NCI-H1436 (cell line): ENCODE data around the gene GNE.
"Not testable (repeated sequence)": the region's sequence is repeated elsewhere in the genome, so short reads cannot be mapped to it uniquely, and the experiment has no call there.

ENCODE experiments used
- DNase-seq: peaks from one replicate; lab custom pipeline; 2025; lab: John Stamatoyannopoulos, UW

The GNE gene, protein sequence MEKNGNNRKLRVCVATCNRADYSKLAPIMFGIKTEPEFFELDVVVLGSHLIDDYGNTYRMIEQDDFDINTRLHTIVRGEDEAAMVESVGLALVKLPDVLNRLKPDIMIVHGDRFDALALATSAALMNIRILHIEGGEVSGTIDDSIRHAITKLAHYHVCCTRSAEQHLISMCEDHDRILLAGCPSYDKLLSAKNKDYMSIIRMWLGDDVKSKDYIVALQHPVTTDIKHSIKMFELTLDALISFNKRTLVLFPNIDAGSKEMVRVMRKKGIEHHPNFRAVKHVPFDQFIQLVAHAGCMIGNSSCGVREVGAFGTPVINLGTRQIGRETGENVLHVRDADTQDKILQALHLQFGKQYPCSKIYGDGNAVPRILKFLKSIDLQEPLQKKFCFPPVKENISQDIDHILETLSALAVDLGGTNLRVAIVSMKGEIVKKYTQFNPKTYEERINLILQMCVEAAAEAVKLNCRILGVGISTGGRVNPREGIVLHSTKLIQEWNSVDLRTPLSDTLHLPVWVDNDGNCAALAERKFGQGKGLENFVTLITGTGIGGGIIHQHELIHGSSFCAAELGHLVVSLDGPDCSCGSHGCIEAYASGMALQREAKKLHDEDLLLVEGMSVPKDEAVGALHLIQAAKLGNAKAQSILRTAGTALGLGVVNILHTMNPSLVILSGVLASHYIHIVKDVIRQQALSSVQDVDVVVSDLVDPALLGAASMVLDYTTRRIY

DNA sequence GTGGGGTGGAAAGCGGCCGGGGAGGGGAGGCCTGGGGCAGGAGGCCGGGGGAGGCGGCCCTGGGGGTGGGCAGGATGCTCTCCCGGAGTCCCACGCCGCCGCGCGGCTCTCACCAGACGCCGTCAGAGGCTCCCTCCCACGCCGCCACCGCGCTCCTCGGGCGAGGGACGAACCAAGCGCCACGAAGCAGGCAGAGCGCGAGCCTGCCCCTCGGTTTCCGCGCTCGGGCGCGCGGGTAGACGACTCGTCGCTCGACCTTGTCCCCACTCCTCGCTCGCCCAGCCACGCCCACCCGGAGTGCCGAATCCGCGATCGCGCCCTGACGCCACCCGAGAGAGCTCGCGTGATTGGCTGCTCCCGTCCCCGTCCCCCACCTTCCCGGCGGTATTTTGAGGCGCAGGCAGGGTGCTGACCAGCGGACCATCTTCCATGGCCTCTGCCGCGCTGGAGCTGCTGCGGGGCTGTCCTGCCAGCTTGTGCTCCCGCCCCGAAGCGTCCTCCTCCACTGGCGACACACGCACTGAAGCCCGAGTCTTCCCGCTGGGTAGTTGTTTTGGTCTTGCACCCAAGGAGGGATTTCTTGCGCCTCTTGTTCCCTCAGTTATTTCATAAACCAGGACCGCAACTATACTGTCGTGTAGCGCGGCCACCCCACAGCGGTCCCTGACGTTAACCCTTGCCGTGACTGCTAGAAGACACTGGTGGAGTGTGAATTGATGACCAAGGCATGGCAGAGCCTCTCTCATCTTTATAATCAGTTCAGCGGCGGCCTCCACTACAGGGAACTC, at the start of gene GNE:
TSS of gene GNE (minus strand) at position 241 of the 788 bp plus-strand sequence. CDS start 9,093 bp downstream, outside the sequence.
- peak; percentile 94 for DNase-seq

DNA sequence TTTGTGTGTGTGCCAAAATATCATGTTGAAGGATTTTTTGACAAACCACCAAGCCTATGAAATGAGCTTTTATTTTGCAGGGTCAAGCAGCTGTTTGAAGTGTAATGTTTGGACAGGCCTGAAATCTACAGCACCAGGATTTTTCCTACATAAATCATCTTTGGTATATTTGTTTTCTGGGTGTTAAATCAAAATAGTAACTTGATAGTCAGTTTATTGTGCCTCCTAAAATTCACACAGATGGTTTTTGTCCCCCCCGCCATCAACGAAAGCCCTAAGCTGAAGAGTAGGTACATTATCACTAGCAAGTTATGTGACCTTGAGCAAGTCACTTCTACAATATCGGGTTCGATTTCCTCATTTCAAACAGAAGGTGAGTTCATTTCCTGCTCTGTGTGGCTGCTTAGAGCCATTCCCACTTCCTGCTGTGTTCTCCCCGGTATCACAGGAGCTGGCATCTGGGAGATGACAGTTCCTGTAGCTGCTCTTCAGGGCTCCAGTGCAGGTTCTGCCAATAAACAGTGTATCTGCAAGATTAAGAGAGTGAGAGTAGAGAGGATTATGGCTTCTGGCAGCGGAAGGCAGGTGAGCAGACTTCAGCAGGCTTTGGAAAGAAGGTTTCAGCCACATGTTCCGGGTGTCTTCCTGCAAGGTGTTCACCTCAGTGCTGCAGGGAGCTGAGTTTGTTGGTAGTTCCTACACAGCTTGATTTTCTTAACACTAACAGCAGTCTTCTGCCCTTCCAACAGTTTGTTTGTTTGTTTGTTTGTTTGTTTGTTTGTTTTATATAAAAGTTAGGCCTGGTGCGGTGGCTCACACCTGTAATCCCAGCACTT, 48.4 kb upstream of the GNE start:
- no peak for DNase-seq

DNA sequence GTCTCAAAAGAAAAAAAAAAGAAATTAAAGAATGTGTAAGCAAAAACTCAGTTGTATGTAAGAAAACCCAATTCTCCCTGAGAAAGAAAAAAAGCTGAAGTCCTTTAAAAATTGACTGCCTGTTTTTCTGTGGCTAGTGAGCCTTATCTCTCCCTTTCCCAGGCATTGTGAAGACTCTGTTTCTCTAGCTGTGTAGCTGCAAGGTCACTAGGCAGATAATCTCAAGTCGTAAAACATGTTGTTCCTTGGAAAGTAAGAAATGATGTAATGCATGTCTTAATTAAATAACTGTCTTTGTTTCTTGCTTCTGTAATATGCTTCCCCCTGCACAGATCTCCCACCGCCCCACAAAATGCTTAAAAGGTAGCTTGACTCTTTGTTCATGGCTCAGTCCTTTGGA, 46.1 kb upstream of the GNE start:
- not testable (repeated sequence) for DNase-seq

DNA sequence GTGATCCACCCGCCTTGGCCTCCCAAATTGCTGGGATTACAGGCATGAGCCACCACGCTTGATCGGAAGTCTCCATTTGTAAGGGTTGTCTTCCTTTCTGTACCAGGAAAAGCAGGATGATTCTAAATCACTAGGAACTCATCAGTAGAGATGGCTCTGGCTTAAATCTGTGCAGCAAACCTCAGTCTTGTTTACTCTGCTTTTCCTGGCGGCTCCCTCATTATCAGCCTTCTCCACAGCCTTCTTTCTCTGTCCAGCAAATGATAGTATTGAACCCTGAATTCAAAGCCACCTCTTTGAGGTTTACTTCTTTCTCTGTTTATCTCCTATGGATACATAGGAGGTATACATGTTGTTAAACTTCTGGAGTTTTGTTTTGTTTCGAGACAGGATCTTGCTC, 43.0 kb upstream of the GNE start:
- DNase-seq: no peak

- no peak for DNase-seq
These were observed 40.3 kb upstream of the GNE start for GRCh38 chr9:36298566-36298965.

- DNase-seq: no peak
These were observed 39.5 kb upstream of the GNE start for GRCh38 chr9:36297798-36298197.

- not testable (repeated sequence) for DNase-seq
These were observed 36.7 kb upstream of the GNE start for GRCh38 chr9:36294996-36295395.

DNA sequence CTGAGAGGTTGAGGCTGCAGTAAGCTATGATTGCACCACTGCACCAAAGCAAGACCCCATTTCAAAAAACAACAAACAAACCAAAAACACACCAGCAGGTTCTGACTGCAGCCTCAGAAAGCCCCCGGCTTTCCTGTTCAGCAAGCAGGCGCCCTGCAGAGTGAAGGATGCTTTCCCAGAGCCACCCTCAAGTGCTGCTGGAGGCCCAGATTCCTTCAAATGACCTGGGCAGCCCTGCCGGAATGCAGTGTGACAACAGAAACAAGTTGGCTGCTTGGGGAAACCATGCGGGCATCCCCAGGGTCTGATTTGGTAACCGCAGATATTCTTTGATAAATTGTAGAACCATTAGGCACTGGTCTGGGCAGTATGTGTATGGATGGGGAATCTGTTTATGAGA, 35.7 kb upstream of the GNE start:
- no peak for DNase-seq

GRCh38 chr9:36293171-36293570, 34.9 kb upstream of the GNE start:
- no peak for DNase-seq

DNA sequence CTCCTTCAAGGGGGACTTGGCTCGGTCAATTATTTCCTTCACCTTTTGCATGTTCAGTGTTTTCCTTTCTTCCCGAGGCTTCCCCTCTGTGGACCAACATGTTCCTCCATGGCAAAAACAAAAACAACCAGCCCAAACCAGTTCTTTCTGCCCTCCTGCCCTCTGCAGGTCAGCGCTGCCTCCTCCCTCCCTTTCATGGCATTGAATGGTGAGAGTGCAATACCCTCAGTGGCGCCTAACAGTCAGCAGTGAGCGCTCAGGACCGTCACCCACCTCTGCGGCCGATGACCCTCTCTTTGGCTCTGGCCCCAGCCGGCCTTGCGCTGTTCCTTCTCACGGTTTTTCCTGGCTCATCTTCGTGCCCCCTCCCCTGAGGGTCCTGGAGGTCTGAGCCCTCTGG, 34.4 kb upstream of the GNE start:
- DNase-seq: no peak

DNA sequence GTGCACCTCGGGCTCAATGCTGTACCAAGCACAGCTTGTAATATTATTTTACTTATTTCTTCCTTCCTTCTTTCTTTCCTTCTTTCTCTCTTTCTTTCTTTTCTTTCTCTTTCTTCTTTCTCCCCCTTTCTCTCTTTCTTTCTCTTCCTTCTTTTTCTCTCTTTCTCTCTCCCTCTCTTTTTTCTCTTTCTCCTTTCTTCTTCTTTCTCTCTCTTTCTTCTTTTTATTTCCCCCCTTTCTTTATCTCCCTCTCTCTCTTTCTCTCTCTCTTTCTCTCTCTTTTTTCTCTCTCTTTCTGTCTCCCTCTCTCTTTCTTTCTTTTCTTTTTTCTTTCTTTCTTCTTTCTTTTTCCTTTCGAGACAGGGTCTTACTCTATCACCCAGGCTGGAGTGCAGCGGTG, 32.7 kb upstream of the GNE start:
- no peak for DNase-seq

DNA sequence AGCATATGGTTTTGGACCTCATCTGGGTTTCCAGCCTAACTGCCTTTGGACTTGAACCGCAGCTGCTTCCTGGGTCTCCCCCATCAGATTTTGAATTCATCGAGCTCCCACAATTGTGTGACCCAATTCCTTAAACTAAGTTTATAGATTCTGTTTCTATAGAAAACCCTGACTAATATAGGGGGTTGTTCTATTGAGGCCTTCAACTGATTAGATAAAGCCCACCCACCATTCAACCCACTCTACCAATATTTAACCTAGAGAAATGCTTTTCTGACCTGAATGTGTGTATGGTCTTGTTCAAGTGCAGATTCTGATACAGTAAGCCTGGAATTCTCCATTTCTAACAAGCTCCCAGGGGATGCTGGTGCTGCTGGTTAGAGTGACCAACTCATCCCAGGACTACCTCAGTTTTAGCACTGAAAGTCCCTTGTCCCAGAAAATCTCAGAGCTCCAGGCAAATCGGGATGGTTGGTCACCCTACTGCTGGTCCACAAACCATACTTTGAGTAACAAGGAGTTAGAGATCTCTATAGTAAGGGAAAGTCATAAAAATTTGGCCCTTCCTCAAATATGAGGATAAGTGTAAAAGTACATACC, 31.7 kb upstream of the GNE start:
- no peak for DNase-seq

DNA sequence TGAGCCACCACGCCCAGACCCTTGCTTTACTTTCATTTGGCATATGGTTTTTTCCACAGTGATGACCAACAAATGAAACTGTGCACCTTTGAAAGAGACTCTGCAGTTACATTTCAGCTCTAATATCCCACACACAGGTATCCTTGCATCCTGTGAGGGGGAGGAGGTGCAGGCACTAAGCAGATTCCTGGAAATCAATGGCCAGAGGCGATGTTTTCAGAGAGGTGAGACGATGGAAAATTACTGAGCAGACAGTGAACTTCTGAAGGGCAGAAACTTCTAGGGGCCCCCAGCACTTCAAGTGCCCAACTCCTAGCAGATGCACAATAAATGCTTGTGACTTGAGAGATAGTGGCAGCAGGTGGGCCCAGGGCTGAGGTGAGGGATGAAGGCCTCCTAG, 29.8 kb upstream of the GNE start:
- DNase-seq: no peak

DNA sequence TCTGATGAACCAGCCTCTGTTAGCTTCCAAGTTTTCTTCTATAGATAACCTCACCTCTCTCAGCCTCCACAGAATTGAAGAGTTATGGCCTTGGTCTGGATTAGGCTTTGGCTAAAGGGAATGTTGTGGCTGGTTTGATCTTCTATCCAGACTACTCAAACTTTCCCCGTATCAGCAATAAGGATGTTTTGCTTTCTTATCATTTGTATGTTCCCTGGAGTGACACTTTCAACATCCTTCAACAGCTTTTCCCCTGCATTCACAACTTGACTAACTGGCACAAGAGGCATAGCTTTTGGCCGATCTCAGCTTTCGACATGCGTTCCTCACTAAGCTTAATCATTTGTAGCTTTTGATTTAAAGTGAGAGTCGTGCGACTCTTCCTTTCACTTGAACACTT, 28.1 kb upstream of the GNE start:
- DNase-seq: no peak

DNA sequence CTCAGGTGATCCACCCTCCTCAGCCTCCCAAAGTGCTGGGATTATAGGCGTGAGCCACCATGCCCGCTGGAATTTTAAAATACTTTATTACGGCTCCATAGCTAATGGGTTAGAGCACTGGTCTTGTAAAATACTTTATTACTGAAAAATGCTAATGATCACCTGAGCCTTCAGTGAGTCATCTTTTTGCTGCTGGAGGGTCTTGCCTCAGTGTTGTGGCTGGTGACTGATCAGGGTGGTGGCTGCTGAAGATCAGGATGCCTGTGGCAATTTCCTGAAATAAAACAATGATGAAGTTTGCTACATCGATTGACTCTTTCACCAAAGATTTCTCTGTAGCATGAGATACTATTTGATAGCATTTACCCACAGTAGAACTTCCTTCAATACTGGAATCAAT, 26.0 kb upstream of the GNE start:
- DNase-seq: no peak

GRCh38 chr9:36282275-36282674, 24.0 kb upstream of the GNE start:
- no peak for DNase-seq

DNA sequence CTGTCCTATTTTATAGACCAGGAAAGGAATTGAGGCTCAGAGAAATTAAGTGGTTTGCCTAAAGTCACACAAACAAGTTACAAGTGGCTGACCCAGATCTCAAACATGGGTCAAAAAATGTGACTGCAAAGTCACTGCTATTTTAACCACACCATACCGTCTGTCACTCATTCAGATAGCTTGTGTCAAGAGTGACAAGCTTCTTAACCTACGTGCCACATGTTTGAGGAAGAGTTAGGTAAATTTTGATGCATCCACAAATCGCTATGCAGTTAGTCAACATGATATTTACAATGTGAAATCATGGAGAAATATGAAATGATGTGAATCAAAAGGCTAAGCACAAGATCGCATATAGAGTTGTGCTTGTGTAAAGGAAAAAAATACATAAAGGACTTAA, 22.7 kb upstream of the GNE start:
- no peak for DNase-seq

DNA sequence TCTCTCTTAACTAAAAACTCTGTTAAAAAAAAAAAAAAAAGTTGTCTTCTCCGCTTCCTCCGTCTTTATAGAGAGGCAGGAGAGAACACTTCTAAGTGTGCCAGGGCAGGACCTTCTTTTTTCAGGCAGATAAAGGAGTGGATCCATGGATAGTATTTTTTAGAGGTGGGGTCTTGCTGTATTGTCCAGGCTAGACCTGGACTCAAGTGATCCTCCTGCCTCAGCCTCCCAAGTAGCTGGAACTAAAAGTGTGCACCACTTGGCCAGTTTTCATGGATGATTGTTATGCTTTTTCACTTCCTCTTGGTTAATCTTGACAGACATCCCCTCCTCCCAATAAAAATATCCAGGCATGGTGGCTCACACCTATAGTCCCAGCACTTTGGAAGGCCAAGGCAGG, 20.0 kb upstream of the GNE start:
- DNase-seq: no peak

DNA sequence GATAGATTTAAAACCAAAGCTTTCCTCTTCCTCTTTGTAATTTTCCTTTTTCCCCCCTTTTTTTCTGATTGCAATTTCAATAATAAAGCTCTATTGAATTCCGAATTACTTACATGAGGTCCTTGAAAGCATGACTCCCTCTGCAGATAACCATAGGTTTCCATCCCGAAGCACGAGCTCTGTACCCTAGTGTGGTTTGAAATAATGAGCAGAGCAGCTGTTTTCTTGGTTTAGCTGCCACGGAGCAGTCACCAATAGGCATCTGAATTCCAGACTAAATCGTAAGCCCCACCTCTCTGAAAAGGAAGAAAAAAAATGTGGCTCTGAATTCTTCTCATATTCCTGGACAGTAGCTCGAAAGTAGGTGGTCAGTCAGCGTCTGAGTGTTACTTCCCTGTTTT, 18.5 kb upstream of the GNE start:
- DNase-seq: no peak

- no peak for DNase-seq
These were observed 18.0 kb upstream of the GNE start for GRCh38 chr9:36276254-36276653.

DNA sequence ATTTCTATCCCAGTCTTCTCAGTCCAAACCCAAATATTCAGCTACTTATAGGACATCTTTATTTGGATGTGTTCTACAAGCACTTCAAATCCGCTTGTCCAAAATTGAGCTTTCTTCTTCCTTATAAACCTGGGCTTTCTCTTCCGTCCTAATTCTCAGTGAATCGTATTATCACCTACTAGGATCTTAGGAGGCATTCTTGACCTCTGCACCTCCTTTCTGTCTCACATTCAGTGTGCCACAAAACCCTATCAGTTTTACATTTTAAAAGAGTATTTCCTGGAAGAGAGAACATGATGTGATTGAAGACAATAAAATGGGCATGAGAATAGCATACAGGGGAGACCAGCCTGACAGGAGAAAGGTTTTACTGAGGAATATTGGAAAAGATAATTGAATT, 16.8 kb upstream of the GNE start:
- DNase-seq: no peak
